Neural cell (in vitro differentiated cells): ENCODE results near the gene CDK17. TPM values are rescaled to one million over a fixed set of nuclear protein-coding genes. Genes with fewer than 3 reads are reported as not detected.

Experiments
- H2AFZ ChIP-seq: fragments of 200-600, 300-800 bp; sonication (generic), shearing (Covaris generic); 2 replicates; pipeline ENCODE4 v1.6.0; 2014; ENCODE audit warnings: low read depth, mild to moderate bottlenecking, antibody characterized with exemption, low read length, moderate library complexity
- H3F3A ChIP-seq: fragments of 200-600 bp; shearing (Covaris generic); 2 replicates; pipeline ENCODE4 v1.6.1; 2016; ENCODE audit warnings: mild to moderate bottlenecking, moderate library complexity, mixed read lengths, antibody characterized with exemption, low read length; ENCODE audit not compliant: insufficient read depth, poor library complexity, severe bottlenecking
- H3K27ac ChIP-seq: fragments of 200-600, 300-800 bp; sonication (generic), shearing (Covaris generic); 2 replicates; pipeline ENCODE4 v1.5.1; 2014; ENCODE audit warnings: mild to moderate bottlenecking, low read length, moderate library complexity
- H3K27me3 ChIP-seq: fragments of 300-800, 200-600 bp; sonication (generic), shearing (Covaris generic); 2 replicates; pipeline ENCODE4 v1.6.0; 2014; ENCODE audit warnings: mild to moderate bottlenecking, low read depth, low read length, moderate library complexity; ENCODE audit not compliant: insufficient read depth
- H3K36me3 ChIP-seq: fragments of 300-800, 200-600 bp; sonication (generic), shearing (Covaris generic); 2 replicates; pipeline ENCODE4 v1.5.1; 2014; ENCODE audit warnings: mild to moderate bottlenecking, antibody characterized with exemption, low read length, moderate library complexity; ENCODE audit not compliant: insufficient read depth
- H3K4me2 ChIP-seq: fragments of 300-800, 200-600 bp; sonication (generic), shearing (Covaris generic); 2 replicates; pipeline ENCODE4 v1.6.0; 2014; ENCODE audit warnings: mild to moderate bottlenecking, low read length
- H3K4me3 ChIP-seq: fragments of 300-800, 200-600 bp; sonication (generic), shearing (Covaris generic); 2 replicates; pipeline ENCODE4 v1.5.1; 2014; ENCODE audit warnings: mild to moderate bottlenecking, low read length, moderate library complexity
- H3K79me2 ChIP-seq: fragments of 200-600 bp; shearing (Covaris generic); replicated peaks from 2 replicates; pipeline ENCODE4 v1.6.0; 2014; ENCODE audit warnings: mild to moderate bottlenecking, low read length, moderate library complexity; ENCODE audit not compliant: insufficient read depth
- H3K9ac ChIP-seq: fragments of 300-800, 200-600 bp; sonication (generic), shearing (Covaris generic); 2 replicates; pipeline ENCODE4 v1.6.1; 2016; ENCODE audit warnings: mild to moderate bottlenecking, low read length, mixed read lengths
- H3K9me2 ChIP-seq: fragments of 200-600 bp; shearing (Covaris generic); 2 replicates; pipeline ENCODE4 v1.6.1; 2016; ENCODE audit warnings: mild to moderate bottlenecking, low read length, mixed read lengths; ENCODE audit not compliant: insufficient read depth
- H3K9me3 ChIP-seq: fragments of 200-600, 300-800 bp; sonication (generic), shearing (Covaris generic); 2 replicates; pipeline ENCODE4 v1.6.1; 2016; ENCODE audit warnings: mild to moderate bottlenecking, mixed run types, low read length, moderate library complexity, mixed read lengths
- H4K20me1 ChIP-seq: fragments of 200-600 bp; shearing (Covaris generic); 2 replicates; pipeline ENCODE4 v1.6.1; 2016; ENCODE audit warnings: mild to moderate bottlenecking, mixed run types; ENCODE audit not compliant: insufficient read depth
- EP300 ChIP-seq: fragments of 450-650 bp; conservative IDR thresholded peaks from 2 replicates; pipeline ENCODE4 v1.6.1; 2014; ENCODE audit warnings: antibody characterized with exemption, mild to moderate bottlenecking, moderate library complexity; ENCODE audit not compliant: poor library complexity, severe bottlenecking
- EZH2 ChIP-seq: fragments of 200-600, 300-800 bp; shearing (Covaris generic), sonication (generic); IDR thresholded peaks from 2 replicates; pipeline ENCODE4 v1.6.1; 2014; ENCODE audit warnings: antibody characterized with exemption, low read length, borderline replicate concordance, mild to moderate bottlenecking; ENCODE audit not compliant: insufficient read depth, poor library complexity, severe bottlenecking
- MXI1 ChIP-seq: fragments of 450-650 bp; conservative IDR thresholded peaks from 2 replicates; pipeline ENCODE4 v1.6.1; 2014; ENCODE audit warnings: antibody characterized with exemption, mild to moderate bottlenecking; ENCODE audit not compliant: poor library complexity, severe bottlenecking
- POLR2AphosphoS5 ChIP-seq: IDR thresholded peaks from 2 replicates; pipeline ENCODE4 v1.6.1; 2012
- RAD21 ChIP-seq: fragments of 450-650 bp; conservative IDR thresholded peaks from 2 replicates; pipeline ENCODE4 v1.6.1; 2014; ENCODE audit warnings: antibody characterized with exemption, mild to moderate bottlenecking, moderate library complexity
- SMC3 ChIP-seq: fragments of 450-650 bp; conservative IDR thresholded peaks from 2 replicates; pipeline ENCODE4 v1.6.1; 2014; ENCODE audit warnings: antibody characterized with exemption, mild to moderate bottlenecking, moderate library complexity; ENCODE audit not compliant: poor library complexity
- TAF1 ChIP-seq: IDR thresholded peaks from 2 replicates; pipeline ENCODE4 v1.6.1; 2012; ENCODE audit warnings: low read depth
- polyA plus RNA-seq: library from polyadenylated mRNA; depleted of rRNA; stranded (reverse); fragments of >200 nt; gene quantifications from 2 replicates; pipeline ENCODE4 v1.2.3, GENCODE V29; 2014
- TF ChIP-seq, protein P1 (sequence below): IDR thresholded peaks from 2 replicates; pipeline ENCODE4 v1.6.1; 2012; ENCODE audit warnings: borderline replicate concordance
- TF ChIP-seq, protein P2 (sequence below): fragments of 450-650 bp; IDR thresholded peaks from 2 replicates; pipeline ENCODE4 v1.5.1; 2014; ENCODE audit warnings: antibody characterized with exemption, mild to moderate bottlenecking, moderate library complexity; ENCODE audit not compliant: poor library complexity, severe bottlenecking

Gene CDK17
- polyA plus RNA-seq, 1 donor from 2014 or later = 119 TPM

DNA sequence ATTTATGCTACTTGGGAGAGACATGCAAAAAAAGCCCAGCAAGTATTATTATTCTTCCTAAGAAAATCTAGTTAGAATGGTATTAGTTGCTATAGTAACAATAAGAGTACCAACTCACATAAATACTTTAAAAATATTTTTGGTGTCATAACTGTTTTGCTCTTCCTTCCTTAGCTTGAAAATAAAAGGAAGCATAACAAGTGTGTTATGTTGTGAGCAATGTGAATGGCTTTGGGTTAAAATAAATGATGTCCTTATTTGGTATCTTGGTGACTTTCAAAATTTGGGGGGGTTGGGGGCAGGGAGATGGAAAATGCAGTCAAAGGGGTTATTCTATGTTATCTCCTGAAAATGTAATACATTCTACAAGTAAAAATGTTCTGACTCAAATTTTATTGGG lies 115.1 kb downstream of the CDK17 start:
- H3K4me3 ChIP-seq = no peak overlapping the region
- H3K9ac ChIP-seq = no peak overlapping the region
- no peak overlapping the region for H2AFZ ChIP-seq
- no peaks in the 10 kb centered on the region for H3K79me2 ChIP-seq
- H4K20me1 ChIP-seq = no peaks in the 10 kb centered on the region
- H3F3A ChIP-seq = no peaks in the 10 kb centered on the region
- H3K9me3 ChIP-seq = no peaks in the 10 kb centered on the region
- TF ChIP-seq EP300 (no peak), TAF1 (no peak), SMC3 (no peak), POLR2AphosphoS5 (no peak), MXI1 (no peak), RAD21 (no peak), EZH2 (no peak)
- TF ChIP-seq, protein P1, sequence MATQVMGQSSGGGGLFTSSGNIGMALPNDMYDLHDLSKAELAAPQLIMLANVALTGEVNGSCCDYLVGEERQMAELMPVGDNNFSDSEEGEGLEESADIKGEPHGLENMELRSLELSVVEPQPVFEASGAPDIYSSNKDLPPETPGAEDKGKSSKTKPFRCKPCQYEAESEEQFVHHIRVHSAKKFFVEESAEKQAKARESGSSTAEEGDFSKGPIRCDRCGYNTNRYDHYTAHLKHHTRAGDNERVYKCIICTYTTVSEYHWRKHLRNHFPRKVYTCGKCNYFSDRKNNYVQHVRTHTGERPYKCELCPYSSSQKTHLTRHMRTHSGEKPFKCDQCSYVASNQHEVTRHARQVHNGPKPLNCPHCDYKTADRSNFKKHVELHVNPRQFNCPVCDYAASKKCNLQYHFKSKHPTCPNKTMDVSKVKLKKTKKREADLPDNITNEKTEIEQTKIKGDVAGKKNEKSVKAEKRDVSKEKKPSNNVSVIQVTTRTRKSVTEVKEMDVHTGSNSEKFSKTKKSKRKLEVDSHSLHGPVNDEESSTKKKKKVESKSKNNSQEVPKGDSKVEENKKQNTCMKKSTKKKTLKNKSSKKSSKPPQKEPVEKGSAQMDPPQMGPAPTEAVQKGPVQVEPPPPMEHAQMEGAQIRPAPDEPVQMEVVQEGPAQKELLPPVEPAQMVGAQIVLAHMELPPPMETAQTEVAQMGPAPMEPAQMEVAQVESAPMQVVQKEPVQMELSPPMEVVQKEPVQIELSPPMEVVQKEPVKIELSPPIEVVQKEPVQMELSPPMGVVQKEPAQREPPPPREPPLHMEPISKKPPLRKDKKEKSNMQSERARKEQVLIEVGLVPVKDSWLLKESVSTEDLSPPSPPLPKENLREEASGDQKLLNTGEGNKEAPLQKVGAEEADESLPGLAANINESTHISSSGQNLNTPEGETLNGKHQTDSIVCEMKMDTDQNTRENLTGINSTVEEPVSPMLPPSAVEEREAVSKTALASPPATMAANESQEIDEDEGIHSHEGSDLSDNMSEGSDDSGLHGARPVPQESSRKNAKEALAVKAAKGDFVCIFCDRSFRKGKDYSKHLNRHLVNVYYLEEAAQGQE = no peak
- TF ChIP-seq, protein P2, sequence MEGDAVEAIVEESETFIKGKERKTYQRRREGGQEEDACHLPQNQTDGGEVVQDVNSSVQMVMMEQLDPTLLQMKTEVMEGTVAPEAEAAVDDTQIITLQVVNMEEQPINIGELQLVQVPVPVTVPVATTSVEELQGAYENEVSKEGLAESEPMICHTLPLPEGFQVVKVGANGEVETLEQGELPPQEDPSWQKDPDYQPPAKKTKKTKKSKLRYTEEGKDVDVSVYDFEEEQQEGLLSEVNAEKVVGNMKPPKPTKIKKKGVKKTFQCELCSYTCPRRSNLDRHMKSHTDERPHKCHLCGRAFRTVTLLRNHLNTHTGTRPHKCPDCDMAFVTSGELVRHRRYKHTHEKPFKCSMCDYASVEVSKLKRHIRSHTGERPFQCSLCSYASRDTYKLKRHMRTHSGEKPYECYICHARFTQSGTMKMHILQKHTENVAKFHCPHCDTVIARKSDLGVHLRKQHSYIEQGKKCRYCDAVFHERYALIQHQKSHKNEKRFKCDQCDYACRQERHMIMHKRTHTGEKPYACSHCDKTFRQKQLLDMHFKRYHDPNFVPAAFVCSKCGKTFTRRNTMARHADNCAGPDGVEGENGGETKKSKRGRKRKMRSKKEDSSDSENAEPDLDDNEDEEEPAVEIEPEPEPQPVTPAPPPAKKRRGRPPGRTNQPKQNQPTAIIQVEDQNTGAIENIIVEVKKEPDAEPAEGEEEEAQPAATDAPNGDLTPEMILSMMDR = no peak
- no peak overlapping the region for H3K27ac ChIP-seq
- H3K36me3 ChIP-seq = peaks cover 38% of the 10 kb centered on the region
- H3K27me3 ChIP-seq = no peaks in the 10 kb centered on the region
- no peak overlapping the region for H3K4me2 ChIP-seq
- no peaks in the 10 kb centered on the region for H3K9me2 ChIP-seq

DNA sequence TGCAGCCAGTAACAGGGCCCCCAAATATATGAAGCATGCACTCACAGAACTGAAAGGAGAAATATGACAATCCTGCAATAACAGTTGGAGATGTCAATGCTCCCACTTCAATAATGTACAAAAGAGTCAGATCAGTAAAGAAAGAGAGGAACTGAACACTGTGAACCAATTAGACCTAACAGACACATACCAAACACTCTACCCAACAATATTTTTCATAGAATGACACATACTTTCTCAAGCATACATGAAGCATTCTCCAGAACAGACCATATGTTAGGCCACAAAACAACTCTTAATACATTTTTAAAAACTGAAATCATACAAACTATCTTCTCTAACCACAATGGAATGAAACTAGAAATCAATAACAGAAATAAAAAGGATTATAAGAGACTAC lies 125.9 kb downstream of the CDK17 start:
- H3K9me3 ChIP-seq = no peaks in the 10 kb centered on the region
- TF ChIP-seq SMC3 = no peak
- TF ChIP-seq, protein P1 = no peak
- TF ChIP-seq, protein P2 = no peak
- TF ChIP-seq EZH2 = no peak
- no peak for TF ChIP-seq EP300
- TF ChIP-seq MXI1 = no peak
- no peak for TF ChIP-seq POLR2AphosphoS5
- no peak for TF ChIP-seq RAD21
- no peak for TF ChIP-seq TAF1
- H3K36me3 ChIP-seq = peaks cover 4% of the 10 kb centered on the region
- H3K4me2 ChIP-seq = no peak overlapping the region
- H2AFZ ChIP-seq = no peak overlapping the region
- no peak overlapping the region for H3K4me3 ChIP-seq
- no peaks in the 10 kb centered on the region for H3K79me2 ChIP-seq
- H3K27me3 ChIP-seq = no peaks in the 10 kb centered on the region
- H4K20me1 ChIP-seq = no peaks in the 10 kb centered on the region
- no peaks in the 10 kb centered on the region for H3F3A ChIP-seq
- H3K27ac ChIP-seq = no peak overlapping the region
- no peak overlapping the region for H3K9ac ChIP-seq
- H3K9me2 ChIP-seq = no peaks in the 10 kb centered on the region
